ENCODE measurements around the gene CR1L.
"Not testable (repeated sequence)": the region's sequence is repeated elsewhere in the genome, so short reads cannot be mapped to it uniquely, and the experiment has no call there.

GRCh38 chr1:207728200-207728858, 83.4 kb downstream of the CR1L start:
- not testable (repeated sequence) for TF ChIP-seq CTCF, POLR2A (IDR thresholded peaks at IDR 0.05)
